ACC112 (cell line): ENCODE measurements around the gene NYNRIN.
"Not testable (repeated sequence)": the region's sequence is repeated elsewhere in the genome, so short reads cannot be mapped to it uniquely, and the experiment has no call there.

Experiments used
- H2AFZ ChIP-seq: fragments of 200-600 bp; sonication (generic); one replicate; pipeline ENCODE4 v1.6.0; 2017; ENCODE audit warnings: antibody characterized with exemption, low read length; ENCODE audit not compliant: unreplicated experiment
- H3K27ac ChIP-seq: fragments of 200-600 bp; sonication (generic); 2 replicates; pipeline ENCODE4 v1.5.1; 2014; ENCODE audit warnings: low read depth, mild to moderate bottlenecking, antibody characterized with exemption, low read length, moderate library complexity
- H3K27me3 ChIP-seq: fragments of 200-600 bp; sonication (generic); 2 replicates; pipeline ENCODE4 v1.6.1; 2014; ENCODE audit warnings: mild to moderate bottlenecking, antibody characterized with exemption, low read length, moderate library complexity, mixed read lengths; ENCODE audit not compliant: insufficient read depth
- H3K36me3 ChIP-seq: fragments of 200-600 bp; sonication (generic); 2 replicates; pipeline ENCODE4 v1.6.1; 2016; ENCODE audit warnings: mild to moderate bottlenecking, antibody characterized with exemption, low read length, moderate library complexity, mixed read lengths; ENCODE audit not compliant: insufficient read depth
- H3K4me1 ChIP-seq: fragments of 200-600 bp; sonication (generic); one replicate; pipeline ENCODE4 v1.6.1; 2016; ENCODE audit warnings: low read length, mixed read lengths; ENCODE audit not compliant: insufficient read depth, unreplicated experiment, control insufficient read depth
- H3K4me3 ChIP-seq: fragments of 200-600 bp; sonication (generic); 2 replicates; pipeline ENCODE4 v1.5.1; 2014; ENCODE audit warnings: mild to moderate bottlenecking, low read depth, low read length
- H3K79me2 ChIP-seq: fragments of 200-600 bp; sonication (generic); one replicate; pipeline ENCODE4 v1.6.0; 2016; ENCODE audit warnings: low read length; ENCODE audit not compliant: control insufficient read depth, unreplicated experiment, insufficient read depth

The NYNRIN gene

DNA sequence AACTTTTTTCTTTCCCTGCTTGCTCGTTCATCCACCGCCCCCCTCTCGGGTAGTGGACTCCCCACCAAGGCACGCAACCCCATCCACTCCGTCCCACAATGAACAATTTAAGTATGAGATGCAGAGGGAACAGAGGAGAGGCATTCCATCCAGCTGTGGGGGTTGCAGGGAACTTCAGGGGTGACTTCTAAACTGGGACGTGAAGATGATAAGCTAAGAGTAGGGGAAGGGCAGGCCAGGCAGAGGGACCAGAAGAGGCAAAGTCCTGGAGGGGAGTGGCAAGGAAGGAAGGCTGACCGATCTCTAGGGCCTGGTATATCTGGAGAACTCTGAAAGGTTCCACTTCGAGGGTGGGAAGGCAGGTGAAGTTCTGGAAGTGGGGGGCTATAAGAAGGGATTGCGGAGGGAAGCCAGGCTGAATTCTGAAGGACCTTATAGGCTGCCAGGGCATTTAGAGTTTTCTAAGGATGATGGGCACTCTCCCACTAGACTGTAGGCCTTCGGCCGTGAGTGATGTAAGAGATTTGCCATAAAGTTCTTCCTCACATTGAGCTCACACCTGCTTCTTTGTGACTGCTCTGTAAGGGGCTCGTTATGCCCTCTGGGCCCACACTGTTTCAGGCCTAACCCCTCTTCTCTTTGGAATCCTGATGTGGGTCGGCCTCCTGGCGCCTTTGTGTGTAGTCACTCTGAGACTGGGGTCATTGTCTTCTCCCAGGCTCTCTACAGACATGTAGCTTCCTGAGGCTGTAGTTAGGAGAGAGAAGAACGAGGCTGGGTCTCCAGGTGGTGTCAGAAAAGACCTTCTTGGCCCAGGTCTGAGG lies 18.7 kb upstream of the NYNRIN start:
- Histone ChIP-seq H2AFZ (no peak overlapping the region), H3K36me3 (peaks cover 4% of the 10 kb centered on the region; the same call in 1 of the 2 replicates)

GRCh38 chr14:24381363-24382063 lies 17.3 kb upstream of the NYNRIN start:
- no peak overlapping the region for H3K4me3 ChIP-seq
- H3K27ac ChIP-seq = no peak overlapping the region
- no peaks in the 10 kb centered on the region for H3K27me3 ChIP-seq
- peaks cover 4% of the 10 kb centered on the region; the same call in 1 of the 2 replicates for H3K36me3 ChIP-seq
- H3K4me1 ChIP-seq = no peaks in the 10 kb centered on the region
- no peak overlapping the region for H2AFZ ChIP-seq
- no peaks in the 10 kb centered on the region for H3K79me2 ChIP-seq

More for the DNA sequence above, 18.7 kb upstream of the NYNRIN start:
- H3K27me3 ChIP-seq = no peaks in the 10 kb centered on the region
- no peaks in the 10 kb centered on the region for H3K4me1 ChIP-seq
- H3K4me3 ChIP-seq = no peak overlapping the region
- no peak overlapping the region for H3K27ac ChIP-seq
- no peaks in the 10 kb centered on the region for H3K79me2 ChIP-seq

DNA sequence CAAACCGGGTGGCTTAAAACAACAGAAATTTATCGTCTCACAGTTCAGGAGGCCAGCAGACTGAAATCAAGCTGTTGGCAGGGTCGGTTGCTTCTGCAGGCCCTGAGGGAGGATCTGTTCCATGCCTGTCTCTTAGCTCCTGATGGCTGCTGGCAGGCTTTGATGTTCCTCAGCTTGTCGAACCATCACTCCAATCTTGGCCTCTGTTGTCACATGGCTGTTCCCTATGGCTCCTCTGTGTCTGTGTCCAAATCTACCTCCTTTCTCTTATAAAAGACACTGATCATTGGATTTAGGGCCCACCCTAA lies 16.8 kb upstream of the NYNRIN start:
- H3K4me3 ChIP-seq = no peak overlapping the region
- H3K27me3 ChIP-seq = no peaks in the 10 kb centered on the region
- H3K4me1 ChIP-seq = no peaks in the 10 kb centered on the region
- H3K36me3 ChIP-seq = no peaks in the 10 kb centered on the region
- H3K79me2 ChIP-seq = no peaks in the 10 kb centered on the region
- no peak overlapping the region for H3K27ac ChIP-seq
- H2AFZ ChIP-seq = no peak overlapping the region

GRCh38 chr14:24384169-24384568 lies 14.6 kb upstream of the NYNRIN start:
- Histone ChIP-seq H3K27ac (no peak overlapping the region), H3K79me2 (no peaks in the 10 kb centered on the region), H2AFZ (no peak overlapping the region), H3K4me3 (no peak overlapping the region), H3K27me3 (no peaks in the 10 kb centered on the region), H3K4me1 (peaks cover 4% of the 10 kb centered on the region), H3K36me3 (no peaks in the 10 kb centered on the region)

DNA sequence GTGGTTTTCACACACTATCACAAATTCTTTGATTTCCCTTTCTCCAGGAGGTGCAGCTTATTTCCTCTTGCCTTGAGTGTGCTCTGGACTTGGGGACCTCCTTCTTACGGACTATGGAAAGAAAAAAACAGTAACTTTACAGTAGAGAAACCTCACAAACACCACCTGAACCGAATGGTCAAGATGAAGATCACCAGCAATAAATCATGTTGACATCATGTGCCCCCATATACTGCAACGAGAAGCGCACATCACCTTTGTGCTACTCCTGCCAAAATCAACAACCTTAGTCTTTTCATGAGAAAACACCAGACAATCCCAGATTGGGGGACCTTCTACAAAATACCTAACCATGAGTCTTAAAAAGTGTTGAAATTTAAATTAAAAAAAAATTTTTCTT lies 13.3 kb upstream of the NYNRIN start:
- Histone ChIP-seq H3K4me1 (peaks cover 7% of the 10 kb centered on the region), H2AFZ (no peak overlapping the region), H3K79me2 (no peaks in the 10 kb centered on the region), H3K27ac (no peak overlapping the region), H3K36me3 (no peaks in the 10 kb centered on the region), H3K27me3 (no peaks in the 10 kb centered on the region), H3K4me3 (no peak overlapping the region)

GRCh38 chr14:24387009-24387345 lies 11.8 kb upstream of the NYNRIN start:
- H3K4me1 ChIP-seq = peaks cover 10% of the 10 kb centered on the region
- H3K36me3 ChIP-seq = no peaks in the 10 kb centered on the region
- no peak overlapping the region for H3K4me3 ChIP-seq
- H3K27me3 ChIP-seq = no peaks in the 10 kb centered on the region
- no peak overlapping the region for H3K27ac ChIP-seq
- no peak overlapping the region for H2AFZ ChIP-seq
- no peaks in the 10 kb centered on the region for H3K79me2 ChIP-seq

DNA sequence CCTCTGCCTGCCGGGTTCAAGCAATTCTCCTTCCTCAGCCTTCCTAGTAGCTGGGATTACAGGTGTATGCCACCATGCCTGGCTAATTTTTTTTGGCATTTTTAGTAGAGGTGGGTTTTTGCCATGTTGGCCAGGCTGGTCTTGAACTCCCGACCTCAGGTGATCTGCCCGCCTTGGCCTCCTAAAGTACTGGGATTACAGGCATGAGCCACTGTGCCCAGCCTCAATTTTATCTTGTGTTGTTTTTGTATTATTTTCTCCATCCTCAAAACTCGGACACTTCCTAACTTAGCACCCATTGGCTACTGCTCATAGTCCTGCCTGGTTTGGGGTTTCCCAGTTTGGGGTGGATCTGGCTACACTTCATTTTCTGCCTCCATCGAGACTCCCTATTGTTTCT lies 11.2 kb upstream of the NYNRIN start:
- peaks cover 12% of the 10 kb centered on the region for H3K4me1 ChIP-seq
- not testable (repeated sequence) for H3K36me3 ChIP-seq, H3K27me3 ChIP-seq, H2AFZ ChIP-seq, H3K4me3 ChIP-seq, H3K27ac ChIP-seq, H3K79me2 ChIP-seq

- no peaks in the 10 kb centered on the region for H3K27me3 ChIP-seq
- H3K4me3 ChIP-seq = no peak overlapping the region
- no peaks in the 10 kb centered on the region for H3K36me3 ChIP-seq
- H3K79me2 ChIP-seq = no peaks in the 10 kb centered on the region
- no peak overlapping the region for H3K27ac ChIP-seq
- peaks cover 16% of the 10 kb centered on the region for H3K4me1 ChIP-seq
- no peak overlapping the region for H2AFZ ChIP-seq
These were observed 10.2 kb upstream of the NYNRIN start for GRCh38 chr14:24388474-24389179.

DNA sequence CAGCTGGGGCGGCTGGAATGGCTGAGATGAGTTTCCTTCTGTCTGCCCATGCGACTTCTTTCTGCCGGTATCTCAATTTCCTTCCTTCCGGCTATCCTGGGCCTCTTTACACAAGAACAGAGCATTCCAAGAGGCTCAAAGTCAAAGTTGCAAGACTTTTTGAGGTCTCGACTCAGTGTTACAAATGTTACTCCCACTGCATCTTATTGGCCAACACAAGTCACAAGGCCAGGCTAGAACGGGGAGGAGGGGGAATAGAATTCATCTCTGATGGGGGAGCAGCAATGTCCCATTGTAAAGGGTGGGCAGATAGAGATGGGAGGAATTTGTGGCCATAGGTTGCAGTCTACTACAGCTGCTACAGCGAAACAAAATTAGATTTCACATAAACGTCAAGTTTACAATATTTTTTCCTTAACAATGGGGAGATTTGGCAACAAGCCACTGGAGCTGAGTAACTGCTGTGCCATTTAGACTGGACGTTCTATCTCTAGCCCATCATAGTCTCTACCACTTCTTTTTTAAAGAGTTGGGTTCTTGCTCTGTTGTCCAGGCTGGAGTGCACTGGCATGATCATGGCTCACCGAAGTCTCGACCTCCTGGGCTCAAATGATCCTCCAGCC lies 9.5 kb upstream of the NYNRIN start:
- H2AFZ ChIP-seq = no peak overlapping the region

GRCh38 chr14:24390701-24391468 lies 7.9 kb upstream of the NYNRIN start:
- H3K27me3 ChIP-seq = no peaks in the 10 kb centered on the region
- no peaks in the 10 kb centered on the region for H3K36me3 ChIP-seq
- H3K4me1 ChIP-seq = peaks cover 16% of the 10 kb centered on the region
- no peak overlapping the region for H3K27ac ChIP-seq
- no peaks in the 10 kb centered on the region for H3K79me2 ChIP-seq
- H2AFZ ChIP-seq = no peak overlapping the region
- no peak overlapping the region for H3K4me3 ChIP-seq

More for the DNA sequence above, 9.5 kb upstream of the NYNRIN start:
- no peaks in the 10 kb centered on the region for H3K36me3 ChIP-seq
- no peaks in the 10 kb centered on the region for H3K79me2 ChIP-seq
- H3K4me3 ChIP-seq = no peak overlapping the region
- no peaks in the 10 kb centered on the region for H3K27me3 ChIP-seq
- peaks cover 16% of the 10 kb centered on the region for H3K4me1 ChIP-seq
- H3K27ac ChIP-seq = no peak overlapping the region
